Trophoblast cell (in vitro differentiated cells and primary cell): Measurements from ENCODE around the gene RUVBL1.

Experiments
- DNase-seq, 2 donors: peaks; one replicate each; pipeline ENCODE4 v3.0.0-alpha.2; 2016
- H2AFZ ChIP-seq: 2 replicates; pipeline ENCODE4 v1.6.1; 2013; ENCODE audit warnings: low read length, moderate library complexity, mild to moderate bottlenecking; ENCODE audit not compliant: insufficient read depth, poor library complexity
- H2AK5ac ChIP-seq: 2 replicates; pipeline ENCODE4 v1.6.1; 2013; ENCODE audit warnings: mild to moderate bottlenecking, low read length
- H2BK120ac ChIP-seq: 2 replicates; pipeline ENCODE4 v1.6.1; 2013; ENCODE audit warnings: low read length, mild to moderate bottlenecking, moderate library complexity; ENCODE audit not compliant: insufficient read depth, poor library complexity
- H2BK12ac ChIP-seq: 2 replicates; pipeline ENCODE4 v1.6.1; 2013; ENCODE audit warnings: mild to moderate bottlenecking, low read length, moderate library complexity
- H2BK5ac ChIP-seq: 2 replicates; pipeline ENCODE4 v1.6.1; 2013; ENCODE audit warnings: low read length, low read depth, moderate library complexity, mild to moderate bottlenecking; ENCODE audit not compliant: poor library complexity
- H3K14ac ChIP-seq: 2 replicates; pipeline ENCODE4 v1.6.1; 2013; ENCODE audit warnings: mild to moderate bottlenecking, low read length
- H3K18ac ChIP-seq: 2 replicates; pipeline ENCODE4 v1.6.1; 2013; ENCODE audit warnings: mild to moderate bottlenecking, low read length
- H3K23ac ChIP-seq: 2 replicates; pipeline ENCODE4 v1.6.1; 2013; ENCODE audit warnings: low read length
- H3K27ac ChIP-seq: 2 replicates; pipeline ENCODE4 v1.5.1; 2013; ENCODE audit warnings: low read depth, mild to moderate bottlenecking, inconsistent platforms, low read length, moderate library complexity
- H3K27me3 ChIP-seq: 2 replicates; pipeline ENCODE4 v1.6.1; 2013; ENCODE audit warnings: inconsistent platforms, mild to moderate bottlenecking, low read length, moderate library complexity; ENCODE audit not compliant: insufficient read depth
- H3K36me3 ChIP-seq, 2 experiments: 1 replicate in 1 of 2; 2 replicates in 1 of 2; pipeline ENCODE4 v1.6.1; 2013; ENCODE audit warnings: low read length in 2 of 2, mild to moderate bottlenecking in 2 of 2, moderate library complexity in 1 of 2; ENCODE audit not compliant: insufficient read depth in 2 of 2, control insufficient read depth in 1 of 2
- H3K4ac ChIP-seq: 2 replicates; pipeline ENCODE4 v1.6.1; 2013; ENCODE audit warnings: low read depth, mild to moderate bottlenecking, low read length, moderate library complexity
- H3K4me1 ChIP-seq, 2 experiments: 1 replicate in 1 of 2; 2 replicates in 1 of 2; pipeline ENCODE4 v1.6.1; 2013; ENCODE audit warnings: low read length in 2 of 2, mild to moderate bottlenecking in 2 of 2, moderate library complexity in 1 of 2; ENCODE audit not compliant: insufficient read depth in 2 of 2, control insufficient read depth in 1 of 2
- H3K4me2 ChIP-seq: 2 replicates; pipeline ENCODE4 v1.6.1; 2013; ENCODE audit warnings: inconsistent platforms, mild to moderate bottlenecking, low read length, moderate library complexity
- H3K4me3 ChIP-seq: 2 replicates; pipeline ENCODE4 v1.5.1; 2013; ENCODE audit warnings: mild to moderate bottlenecking, low read depth, low read length, inconsistent platforms
- H3K79me1 ChIP-seq: one replicate; pipeline ENCODE4 v1.6.1; 2013; ENCODE audit warnings: low read length
- H3K79me2 ChIP-seq: 2 replicates; pipeline ENCODE4 v1.6.1; 2013; ENCODE audit warnings: low read length, mild to moderate bottlenecking; ENCODE audit not compliant: control insufficient read depth, insufficient read depth, poor library complexity
- H3K9ac ChIP-seq: 2 replicates; pipeline ENCODE4 v1.6.1; 2013; ENCODE audit warnings: mild to moderate bottlenecking, low read length
- H3K9me3 ChIP-seq: 2 replicates; pipeline ENCODE4 v1.6.1; 2013; ENCODE audit warnings: low read depth, mild to moderate bottlenecking, control low read depth, inconsistent platforms, low read length; ENCODE audit not compliant: insufficient read depth
- H4K12ac ChIP-seq: 2 replicates; pipeline ENCODE4 v1.6.1; 2013; ENCODE audit warnings: low read depth, mild to moderate bottlenecking, low read length, moderate library complexity
- H4K8ac ChIP-seq: 2 replicates; pipeline ENCODE4 v1.6.1; 2013; ENCODE audit warnings: low read depth, mild to moderate bottlenecking, low read length, moderate library complexity
- H4K91ac ChIP-seq: one replicate; pipeline ENCODE4 v1.6.1; 2013; ENCODE audit warnings: low read depth, mild to moderate bottlenecking, low read length, moderate library complexity
- WGBS: extraction: QIAGEN DNeasy Blood & Tissue Kit; methylation state at CpG from one replicate; pipeline ENCODE4 v1.1.7; 2013; ENCODE audit warnings: missing lambda C conversion rate; ENCODE audit not compliant: insufficient read length, insufficient coverage; ENCODE audit errors: extremely low coverage; 5-methylcytosine and 5-hydroxymethylcytosine counted together

The RUVBL1 gene

GRCh38 chr3:128145279-128145678 lies 21.7 kb upstream of the RUVBL1 start:
- no CpG with 5 or more reads among the region's 6 CpGs for WGBS
- H3K27ac ChIP-seq, result no peak overlapping the region

GRCh38 chr3:128144512-128145187 lies 21.0 kb upstream of the RUVBL1 start:
- no peak overlapping the region for H4K12ac ChIP-seq
- H3K9ac ChIP-seq, result no peak overlapping the region
- H3K79me1 ChIP-seq, result no peaks in the 10 kb centered on the region
- no peak overlapping the region for H3K4me3 ChIP-seq
- no peak overlapping the region for H3K4me2 ChIP-seq
- WGBS, result no CpG with 5 or more reads among the region's 5 CpGs
- H3K14ac ChIP-seq, result no peak overlapping the region
- no peak overlapping the region for H4K8ac ChIP-seq
- H2BK5ac ChIP-seq, result no peak overlapping the region
- no peak overlapping the region for H3K4ac ChIP-seq
- H2BK120ac ChIP-seq, result no peak overlapping the region
- no peak overlapping the region for H3K18ac ChIP-seq
- H3K27ac ChIP-seq, result no peak overlapping the region
- H2BK12ac ChIP-seq, result no peak overlapping the region
- H3K9me3 ChIP-seq, result peaks cover 4% of the 10 kb centered on the region
- H3K79me2 ChIP-seq, result no peaks in the 10 kb centered on the region
- H3K4me1 ChIP-seq, result no peaks in the 10 kb centered on the region
- no peak overlapping the region for H4K91ac ChIP-seq
- no peaks in the 10 kb centered on the region for H3K36me3 ChIP-seq
- no peak overlapping the region for H3K23ac ChIP-seq
- H3K27me3 ChIP-seq, result no peaks in the 10 kb centered on the region
- H2AK5ac ChIP-seq, result no peak overlapping the region
- H2AFZ ChIP-seq, result no peak overlapping the region
- DNase-seq, result no peak

More at GRCh38 chr3:128145279-128145678, 21.7 kb upstream of the RUVBL1 start:
- Histone ChIP-seq H4K12ac (no peak overlapping the region), H3K4me2 (no peak overlapping the region), H2BK5ac (no peak overlapping the region), H3K79me1 (no peaks in the 10 kb centered on the region), H3K36me3 (no peaks in the 10 kb centered on the region), H2BK120ac (no peak overlapping the region), H3K79me2 (no peaks in the 10 kb centered on the region), H3K4me1 (no peaks in the 10 kb centered on the region), H3K18ac (no peak overlapping the region), H2AFZ (no peak overlapping the region), H2AK5ac (no peak overlapping the region), H3K9ac (no peak overlapping the region), H3K27me3 (no peaks in the 10 kb centered on the region), H3K4ac (no peak overlapping the region), H3K4me3 (no peak overlapping the region), H2BK12ac (no peak overlapping the region), H3K23ac (no peak overlapping the region), H4K8ac (no peak overlapping the region), H3K14ac (no peak overlapping the region), H4K91ac (no peak overlapping the region), H3K9me3 (peaks cover 4% of the 10 kb centered on the region)
- peak in 1 of 2 donors; percentile 26 for DNase-seq

GRCh38 chr3:128143496-128143895 lies 19.9 kb upstream of the RUVBL1 start:
- H3K27ac ChIP-seq, result no peak overlapping the region
- H3K4ac ChIP-seq, result no peak overlapping the region
- DNase-seq, result no peak
- no peak overlapping the region for H2AK5ac ChIP-seq
- H3K79me1 ChIP-seq, result no peaks in the 10 kb centered on the region
- no peaks in the 10 kb centered on the region for H3K79me2 ChIP-seq
- H3K14ac ChIP-seq, result no peak overlapping the region
- H2AFZ ChIP-seq, result no peak overlapping the region
- no peak overlapping the region for H2BK12ac ChIP-seq
- H2BK5ac ChIP-seq, result no peak overlapping the region
- H4K8ac ChIP-seq, result no peak overlapping the region
- H3K9me3 ChIP-seq, result peaks cover 4% of the 10 kb centered on the region
- WGBS, result no CpG with 5 or more reads among the region's 4 CpGs
- H4K12ac ChIP-seq, result no peak overlapping the region
- H3K4me3 ChIP-seq, result no peak overlapping the region
- H3K18ac ChIP-seq, result no peak overlapping the region
- H2BK120ac ChIP-seq, result no peak overlapping the region
- H4K91ac ChIP-seq, result no peak overlapping the region
- H3K4me2 ChIP-seq, result no peak overlapping the region
- no peaks in the 10 kb centered on the region for H3K27me3 ChIP-seq
- no peak overlapping the region for H3K23ac ChIP-seq
- no peaks in the 10 kb centered on the region for H3K36me3 ChIP-seq
- H3K4me1 ChIP-seq, result no peaks in the 10 kb centered on the region
- no peak overlapping the region for H3K9ac ChIP-seq

GRCh38 chr3:128133273-128133883 lies 9.8 kb upstream of the RUVBL1 start:
- H4K8ac ChIP-seq, result no peak overlapping the region
- WGBS, result no CpG with 5 or more reads among the region's 3 CpGs

More at GRCh38 chr3:128133273-128133883, 9.8 kb upstream of the RUVBL1 start:
- no peak overlapping the region for H3K27ac ChIP-seq
- no peak overlapping the region for H4K91ac ChIP-seq
- H2AFZ ChIP-seq, result no peak overlapping the region
- H3K14ac ChIP-seq, result no peak overlapping the region
- DNase-seq, result peak; percentile 6 to 40
- H3K23ac ChIP-seq, result no peak overlapping the region
- H2BK120ac ChIP-seq, result no peak overlapping the region
- no peaks in the 10 kb centered on the region for H3K27me3 ChIP-seq
- H3K4me1 ChIP-seq, result no peaks in the 10 kb centered on the region
- no peak overlapping the region for H2AK5ac ChIP-seq
- no peak overlapping the region for H2BK5ac ChIP-seq
- H3K79me1 ChIP-seq, result no peaks in the 10 kb centered on the region
- peaks cover 2% of the 10 kb centered on the region for H3K9me3 ChIP-seq
- no peak overlapping the region for H4K12ac ChIP-seq
- no peak overlapping the region for H3K4ac ChIP-seq
- no peak overlapping the region for H3K9ac ChIP-seq
- H3K36me3 ChIP-seq, result no peaks in the 10 kb centered on the region
- H3K79me2 ChIP-seq, result no peaks in the 10 kb centered on the region
- H2BK12ac ChIP-seq, result no peak overlapping the region
- no peak overlapping the region for H3K18ac ChIP-seq
- no peak overlapping the region for H3K4me3 ChIP-seq
- H3K4me2 ChIP-seq, result no peak overlapping the region
